Hepatocyte (in vitro differentiated cells): Measurements from ENCODE around the gene FAM81A. TPM values are rescaled to one million over a fixed set of nuclear protein-coding genes. Genes with fewer than 3 reads are reported as not detected.

Experiments
- DNase-seq: peaks from one replicate; pipeline ENCODE4 v3.0.0-alpha.2; 2016; ENCODE audit warnings: low spot score
- H2AFZ ChIP-seq: fragments of 200-600 bp; sonication (generic); 2 replicates; pipeline ENCODE4 v1.6.0; 2016; ENCODE audit warnings: antibody characterized with exemption, mild to moderate bottlenecking
- H3K27ac ChIP-seq: fragments of 200-600 bp; sonication (generic); 2 replicates; pipeline ENCODE4 v1.5.1; 2016; ENCODE audit warnings: mild to moderate bottlenecking
- H3K27me3 ChIP-seq: fragments of 200-600 bp; sonication (generic); 2 replicates; pipeline ENCODE4 v1.6.1; 2016
- H3K36me3 ChIP-seq: fragments of 200-600 bp; sonication (generic); replicated peaks from 2 replicates; pipeline ENCODE4 v1.5.1; 2016; ENCODE audit warnings: low read depth; ENCODE audit not compliant: insufficient read depth
- H3K4me1 ChIP-seq: fragments of 200-600 bp; sonication (generic); 2 replicates; pipeline ENCODE4 v1.5.1; 2016; ENCODE audit warnings: mild to moderate bottlenecking, moderate library complexity; ENCODE audit not compliant: insufficient read depth
- H3K4me2 ChIP-seq: fragments of 200-600 bp; sonication (generic); 2 replicates; pipeline ENCODE4 v1.6.0; 2016
- H3K4me3 ChIP-seq: fragments of 200-600 bp; sonication (generic); 2 replicates; pipeline ENCODE4 v1.5.1; 2016; ENCODE audit warnings: mild to moderate bottlenecking
- H3K79me2 ChIP-seq: fragments of 200-600 bp; sonication (generic); 2 replicates; pipeline ENCODE4 v1.6.0; 2017; ENCODE audit warnings: mild to moderate bottlenecking
- H3K9me2 ChIP-seq: fragments of 200-600 bp; sonication (generic); replicated peaks from 2 replicates; pipeline ENCODE4 v1.6.0; 2017; ENCODE audit warnings: mild to moderate bottlenecking; ENCODE audit not compliant: insufficient read depth
- H3K9me3 ChIP-seq: fragments of 200-600 bp; sonication (generic); 2 replicates; pipeline ENCODE4 v1.5.1; 2016; ENCODE audit warnings: low read depth, mild to moderate bottlenecking
- H4K20me1 ChIP-seq: fragments of 200-600 bp; sonication (generic); 2 replicates; pipeline ENCODE4 v1.6.0; 2016; ENCODE audit warnings: mild to moderate bottlenecking; ENCODE audit not compliant: insufficient read depth, poor library complexity, severe bottlenecking
- CTCF ChIP-seq: fragments of 200-600 bp; sonication (generic); IDR thresholded peaks from 2 replicates; pipeline ENCODE4 v1.5.1; 2016; ENCODE audit warnings: antibody characterized with exemption, mild to moderate bottlenecking; ENCODE audit not compliant: poor library complexity
- EZH2 ChIP-seq: fragments of 200-600 bp; sonication (generic); IDR thresholded peaks from 2 replicates; pipeline ENCODE4 v1.6.1; 2016; ENCODE audit warnings: antibody characterized with exemption, mild to moderate bottlenecking, borderline replicate concordance
- EZH2phosphoT487 ChIP-seq: fragments of 200-600 bp; sonication (generic); IDR thresholded peaks from one replicate; pipeline ENCODE4 v1.6.1; 2018; ENCODE audit warnings: antibody characterized with exemption, mild to moderate bottlenecking, low read depth, moderate library complexity; ENCODE audit not compliant: unreplicated experiment, severe bottlenecking
- WGBS: methylation state at CpG from one replicate; pipeline ENCODE4 v1.1.6; 2016; ENCODE audit warnings: low lambda C conversion rate; ENCODE audit errors: missing lambda C conversion rate; 5-methylcytosine and 5-hydroxymethylcytosine counted together
- polyA plus RNA-seq: library from polyadenylated mRNA; unstranded; fragments of >200 nt; fragmentation: Nextera tagmentation; extraction: Ambion mirVana; gene quantifications from 2 replicates; pipeline ENCODE4 v1.2.1, GENCODE V29; 2016
- total RNA-seq: library from RNA; depleted of rRNA; stranded (reverse); fragments of >200 nt; gene quantifications from 2 replicates; pipeline ENCODE4 v1.2.3, GENCODE V29; 2014

FAM81A gene
- total and polyA plus RNA-seq, 2 experiments from 2014 or later = 0.47 to 0.85 TPM

DNA sequence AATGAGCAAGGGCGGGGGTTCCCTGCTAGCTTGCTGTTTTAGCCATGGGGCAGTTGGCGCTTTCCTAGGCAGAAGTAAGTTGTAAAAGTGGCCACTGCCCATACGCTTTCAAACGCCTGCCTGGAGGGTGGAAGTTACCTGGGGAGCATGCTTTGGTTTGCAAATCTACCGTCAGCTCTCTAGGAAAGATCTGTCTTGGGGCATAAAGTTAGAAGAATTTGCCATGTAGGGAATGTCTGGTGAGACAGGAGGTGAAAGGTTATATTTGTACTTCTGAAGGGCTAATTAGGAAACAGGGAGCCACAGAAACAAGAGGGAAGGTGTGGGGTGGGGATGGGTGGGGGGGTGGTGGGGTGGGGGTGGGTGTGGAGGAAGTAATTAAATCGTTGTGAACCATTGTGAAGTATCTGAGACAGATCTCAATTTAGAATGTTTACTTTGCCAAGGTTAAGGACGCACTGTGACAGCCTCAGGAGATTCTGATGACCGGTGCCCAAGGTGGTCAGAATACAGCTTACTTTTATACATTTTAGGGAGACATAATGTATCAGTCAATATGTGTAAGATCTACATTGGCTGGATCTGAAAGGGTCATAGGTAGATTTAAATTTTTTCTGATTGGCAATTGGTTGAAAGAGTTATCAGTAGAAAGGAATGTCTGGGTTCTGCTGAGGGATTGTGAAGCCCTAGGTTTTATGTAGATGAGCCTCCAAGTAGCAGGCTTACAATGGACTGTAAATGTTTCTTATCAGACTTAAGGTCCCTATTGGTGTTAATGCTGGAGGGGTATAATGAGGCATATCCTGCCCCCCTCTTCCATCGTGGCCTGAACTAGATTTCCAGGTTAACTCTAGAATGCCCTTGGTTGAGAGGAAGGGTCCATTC, 111.6 kb downstream of the FAM81A start:
- H3K36me3 ChIP-seq = no peaks in the 10 kb centered on the region
- no peak overlapping the region for H3K4me2 ChIP-seq
- TF ChIP-seq EZH2 (no peak), CTCF (no peak), EZH2phosphoT487 (no peak)
- no peaks in the 10 kb centered on the region for H4K20me1 ChIP-seq
- no peaks in the 10 kb centered on the region for H3K27me3 ChIP-seq
- H3K4me1 ChIP-seq = peaks cover 10% of the 10 kb centered on the region
- H3K9me2 ChIP-seq = no peaks in the 10 kb centered on the region
- no peaks in the 10 kb centered on the region for H3K9me3 ChIP-seq
- peak overlapping the region; percentile 55 for H3K27ac ChIP-seq
- H3K4me3 ChIP-seq = no peak overlapping the region
- no peaks in the 10 kb centered on the region for H3K79me2 ChIP-seq
- H2AFZ ChIP-seq = no peak overlapping the region
- DNase-seq = no peak
- WGBS = 33% methylated on average over 9 of the region's 9 CpGs

GRCh38 chr15:59550530-59550929, 112.5 kb downstream of the FAM81A start:
- Histone ChIP-seq H3K4me3 (no peak overlapping the region), H4K20me1 (no peaks in the 10 kb centered on the region), H3K27ac (no peak overlapping the region), H3K9me2 (no peaks in the 10 kb centered on the region), H3K27me3 (no peaks in the 10 kb centered on the region), H3K36me3 (no peaks in the 10 kb centered on the region), H3K4me2 (no peak overlapping the region), H2AFZ (no peak overlapping the region), H3K4me1 (peaks cover 12% of the 10 kb centered on the region), H3K79me2 (no peaks in the 10 kb centered on the region), H3K9me3 (no peaks in the 10 kb centered on the region)
- DNase-seq = no peak
- 7% methylated on average over 1 of the region's 1 CpG for WGBS
- no peak for TF ChIP-seq CTCF
- TF ChIP-seq EZH2 = no peak
- TF ChIP-seq EZH2phosphoT487 = no peak

DNA sequence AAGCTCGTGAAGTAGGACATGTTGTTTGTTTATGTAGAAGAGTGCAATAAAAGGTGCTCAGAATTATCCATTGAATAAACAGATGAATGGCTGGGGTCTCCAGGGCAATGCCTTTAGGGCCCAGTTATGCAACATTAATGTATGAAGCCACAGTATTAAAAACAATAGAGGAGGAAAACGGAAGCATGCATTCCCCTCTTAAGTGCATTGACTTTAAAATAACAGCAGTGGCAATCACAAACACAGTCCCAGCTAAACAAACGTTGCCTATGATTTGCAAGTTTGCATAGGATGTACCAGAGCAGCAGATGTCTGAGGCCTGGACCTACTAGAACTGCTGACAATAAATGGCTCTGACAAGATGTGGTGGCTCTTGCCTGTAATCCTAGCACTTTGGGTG, 113.0 kb downstream of the FAM81A start:
- H4K20me1 ChIP-seq = no peaks in the 10 kb centered on the region
- no peaks in the 10 kb centered on the region for H3K9me3 ChIP-seq
- H3K4me2 ChIP-seq = no peak overlapping the region
- H3K9me2 ChIP-seq = no peaks in the 10 kb centered on the region
- H3K79me2 ChIP-seq = no peaks in the 10 kb centered on the region
- H3K4me3 ChIP-seq = no peak overlapping the region
- H2AFZ ChIP-seq = no peak overlapping the region
- WGBS = 20% methylated on average over 3 of the region's 3 CpGs
- TF ChIP-seq CTCF (no peak), EZH2 (no peak), EZH2phosphoT487 (no peak)
- no peak for DNase-seq
- H3K27me3 ChIP-seq = no peaks in the 10 kb centered on the region
- H3K27ac ChIP-seq = peak overlapping the region; percentile 3
- no peaks in the 10 kb centered on the region for H3K36me3 ChIP-seq
- H3K4me1 ChIP-seq = peaks cover 12% of the 10 kb centered on the region
